Activated naive CD4-positive, alpha-beta T cell treated with anti-CD3 and anti-CD28 coated beads for 36 hours (primary cell): ENCODE data around the gene ANKFY1. TPM values are rescaled to one million over a fixed set of nuclear protein-coding genes. Genes with fewer than 3 reads are reported as not detected.

Experiments used
- CTCF ChIA-PET: fragments of 350-600 bp; sonication (Branson Sonifier 250); formaldehyde crosslinking; loops from one replicate; lab custom pipeline; 2021; ENCODE audit warnings: antibody characterized with exemption; lab: Charles Lee
- DNase-seq: peaks from one replicate; pipeline ENCODE4 v3.0.0-alpha.2; 2020
- H3K27ac Mint-ChIP-seq: one replicate; pipeline ENCODE4 v1.8.0; 2021; ENCODE audit warnings: mild to moderate bottlenecking, mixed read lengths
- H3K27me3 Mint-ChIP-seq: one replicate; pipeline ENCODE4 v1.8.0; 2021; ENCODE audit warnings: low read depth, mixed read lengths
- H3K36me3 Mint-ChIP-seq: one replicate; pipeline ENCODE4 v1.8.0; 2021; ENCODE audit warnings: low read depth, mixed read lengths
- H3K4me1 Mint-ChIP-seq: one replicate; pipeline ENCODE4 v1.8.0; 2021; ENCODE audit warnings: low read depth, mixed read lengths
- H3K4me3 Mint-ChIP-seq: one replicate; pipeline ENCODE4 v1.8.0; 2021; ENCODE audit warnings: mild to moderate bottlenecking, moderate library complexity, mixed read lengths
- H3K9me3 Mint-ChIP-seq: one replicate; pipeline ENCODE4 v1.8.0; 2021; ENCODE audit warnings: mixed read lengths
- intact Hi-C: fragments of 100-400 bp; cut with micrococcal nuclease; formaldehyde crosslinking; loops from one replicate; pipeline ENCODE4 v1.15.1; 2023
- total RNA-seq, 2 experiments: library from RNA; stranded (reverse); gene quantifications; one replicate each; pipeline ENCODE4 v1.2.3, GENCODE V29; 2021

Gene ANKFY1
- total RNA-seq, 2 experiments from 2014 or later = 36.6 to 37.4 TPM

DNA sequence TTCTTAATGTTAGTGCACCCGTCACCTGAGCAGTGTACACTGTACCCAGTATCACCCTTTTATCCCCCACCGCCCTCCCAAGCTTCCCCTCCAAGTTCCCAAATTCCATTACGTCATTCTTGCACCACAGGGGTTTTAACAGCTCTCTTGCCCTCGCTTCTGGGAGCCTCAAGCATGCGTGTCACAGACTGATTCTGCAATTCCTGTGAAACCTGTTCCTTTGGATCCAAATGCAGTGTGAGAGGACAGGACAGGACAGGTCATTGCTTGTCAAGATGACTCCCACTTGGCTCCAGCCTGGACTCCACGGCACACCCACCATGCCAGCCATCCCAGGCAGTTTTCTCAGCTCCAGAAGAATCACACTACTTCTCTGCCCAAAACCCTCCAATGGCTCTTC, 76.7 kb downstream of the ANKFY1 start:
- intact Hi-C loops = no loop called here
- H3K36me3 Mint-ChIP-seq = peaks cover 29% of the 10 kb centered on the region
- H3K9me3 Mint-ChIP-seq = no peaks in the 10 kb centered on the region
- H3K27me3 Mint-ChIP-seq = no peaks in the 10 kb centered on the region
- no peak overlapping the region for H3K4me3 Mint-ChIP-seq
- H3K27ac Mint-ChIP-seq = no peak overlapping the region
- DNase-seq = no peak
- CTCF ChIA-PET = no interaction called here
- H3K4me1 Mint-ChIP-seq = peaks cover 5% of the 10 kb centered on the region

DNA sequence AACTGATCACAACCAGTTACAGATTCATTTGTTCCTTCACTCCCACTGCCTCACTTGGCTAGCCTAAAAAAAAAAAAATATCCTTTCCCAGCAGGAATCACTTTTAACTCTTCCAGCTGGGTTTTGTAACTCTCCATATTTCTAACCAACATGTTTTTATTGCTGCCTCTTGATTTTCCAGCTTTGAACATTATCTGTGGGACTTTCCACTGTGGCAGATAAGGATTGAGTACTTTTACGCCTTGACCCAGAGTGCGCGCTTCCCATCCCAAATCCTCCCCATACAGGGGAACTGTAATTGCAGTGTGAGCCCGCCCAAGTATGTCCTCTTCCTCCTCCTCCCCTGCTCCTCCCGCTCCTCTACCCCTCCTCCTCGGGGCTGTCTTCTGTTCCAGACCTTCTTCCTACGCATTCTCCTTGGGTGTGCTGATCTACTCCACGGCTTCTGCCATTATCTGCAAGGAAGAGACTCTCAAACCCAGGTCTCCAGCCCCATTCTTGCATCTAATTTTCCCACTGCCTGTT, 77.4 kb downstream of the ANKFY1 start:
- Mint-ChIP-seq H3K27ac (no peak overlapping the region), H3K36me3 (peaks cover 32% of the 10 kb centered on the region)
- CTCF ChIA-PET = no interaction called here

GRCh38 chr17:4185656-4186055, 78.1 kb downstream of the ANKFY1 start:
- no peaks in the 10 kb centered on the region for H3K9me3 Mint-ChIP-seq
- H3K27ac Mint-ChIP-seq = no peak overlapping the region
- H3K4me1 Mint-ChIP-seq = peaks cover 5% of the 10 kb centered on the region
- no peaks in the 10 kb centered on the region for H3K27me3 Mint-ChIP-seq
- intact Hi-C loops = no loop called here
- no peak for DNase-seq
- peaks cover 31% of the 10 kb centered on the region for H3K36me3 Mint-ChIP-seq
- CTCF ChIA-PET = interaction anchor here (2.4 kb wide), 1 partner anchor 14 kb away, joined by 5 read pairs; no protein-coding TSS in a partner anchor
- H3K4me3 Mint-ChIP-seq = no peak overlapping the region

More for the DNA sequence above, 77.4 kb downstream of the ANKFY1 start:
- H3K4me1 Mint-ChIP-seq = peaks cover 5% of the 10 kb centered on the region
- H3K4me3 Mint-ChIP-seq = no peak overlapping the region
- intact Hi-C loops = no loop called here
- no peaks in the 10 kb centered on the region for H3K9me3 Mint-ChIP-seq
- H3K27me3 Mint-ChIP-seq = no peaks in the 10 kb centered on the region
- no peak for DNase-seq

- no peaks in the 10 kb centered on the region for H3K27me3 Mint-ChIP-seq
- intact Hi-C loops = no loop called here
- peaks cover 5% of the 10 kb centered on the region for H3K4me1 Mint-ChIP-seq
- CTCF ChIA-PET = interaction anchor here (2.4 kb wide), 1 partner anchor 15 kb away, joined by 5 read pairs; no protein-coding TSS in a partner anchor
- H3K9me3 Mint-ChIP-seq = no peaks in the 10 kb centered on the region
- no peak for DNase-seq
- peaks cover 31% of the 10 kb centered on the region for H3K36me3 Mint-ChIP-seq
- H3K4me3 Mint-ChIP-seq = no peak overlapping the region
- no peak overlapping the region for H3K27ac Mint-ChIP-seq
Observed at GRCh38 chr17:4184811-4185210, 79.0 kb downstream of the ANKFY1 start.

GRCh38 chr17:4182043-4182442, 81.7 kb downstream of the ANKFY1 start:
- intact Hi-C loops = no loop called here
- Mint-ChIP-seq H3K9me3 (no peaks in the 10 kb centered on the region), H3K4me3 (no peak overlapping the region), H3K4me1 (peaks cover 14% of the 10 kb centered on the region), H3K36me3 (peaks cover 46% of the 10 kb centered on the region), H3K27ac (no peak overlapping the region), H3K27me3 (no peaks in the 10 kb centered on the region)
- DNase-seq = no peak
- CTCF ChIA-PET = interaction anchor here (0.5 kb wide), 1 partner anchor 270 kb away, joined by 3 read pairs; no protein-coding TSS in a partner anchor

- H3K4me1 Mint-ChIP-seq = peaks cover 27% of the 10 kb centered on the region
Observed at GRCh38 chr17:4180791-4181190, 83.0 kb downstream of the ANKFY1 start.

GRCh38 chr17:4179071-4179470, 84.7 kb downstream of the ANKFY1 start:
- intact Hi-C loops = no loop called here
- peaks cover 43% of the 10 kb centered on the region for H3K4me1 Mint-ChIP-seq
- CTCF ChIA-PET = no interaction called here
- no peaks in the 10 kb centered on the region for H3K9me3 Mint-ChIP-seq
- no peaks in the 10 kb centered on the region for H3K27me3 Mint-ChIP-seq
- H3K4me3 Mint-ChIP-seq = no peak overlapping the region
- no peak overlapping the region for H3K27ac Mint-ChIP-seq
- no peak for DNase-seq
- peaks cover 58% of the 10 kb centered on the region for H3K36me3 Mint-ChIP-seq

More at GRCh38 chr17:4180791-4181190, 83.0 kb downstream of the ANKFY1 start:
- H3K4me3 Mint-ChIP-seq = no peak overlapping the region
- no peak for DNase-seq
- no peaks in the 10 kb centered on the region for H3K27me3 Mint-ChIP-seq
- CTCF ChIA-PET = interaction anchor here (0.8 kb wide), 1 partner anchor 23 kb away, joined by 5 read pairs; no protein-coding TSS in a partner anchor
- no peak overlapping the region for H3K27ac Mint-ChIP-seq
- H3K9me3 Mint-ChIP-seq = no peaks in the 10 kb centered on the region
- H3K36me3 Mint-ChIP-seq = peaks cover 49% of the 10 kb centered on the region
- intact Hi-C loops = no loop called here

- Mint-ChIP-seq H3K36me3 (peaks cover 60% of the 10 kb centered on the region), H3K4me1 (peaks cover 47% of the 10 kb centered on the region), H3K27ac (no peak overlapping the region), H3K9me3 (no peaks in the 10 kb centered on the region), H3K4me3 (no peak overlapping the region), H3K27me3 (no peaks in the 10 kb centered on the region)
- CTCF ChIA-PET = no interaction called here
- intact Hi-C loops = no loop called here
- no peak for DNase-seq
Observed at GRCh38 chr17:4178651-4179050, 85.1 kb downstream of the ANKFY1 start.

- no peak overlapping the region for H3K27ac Mint-ChIP-seq
- intact Hi-C loops = no loop called here
- H3K9me3 Mint-ChIP-seq = no peaks in the 10 kb centered on the region
- no peak overlapping the region for H3K4me3 Mint-ChIP-seq
- peaks cover 54% of the 10 kb centered on the region for H3K36me3 Mint-ChIP-seq
- CTCF ChIA-PET = interaction anchor here (1.6 kb wide), 1 partner anchor 235 kb away, joined by 5 read pairs; no protein-coding TSS in a partner anchor
- peak; percentile 18 for DNase-seq
- no peaks in the 10 kb centered on the region for H3K27me3 Mint-ChIP-seq
- H3K4me1 Mint-ChIP-seq = peaks cover 52% of the 10 kb centered on the region
Observed at GRCh38 chr17:4177806-4178205, 86.0 kb downstream of the ANKFY1 start.

- peaks cover 52% of the 10 kb centered on the region for H3K4me1 Mint-ChIP-seq
- intact Hi-C loops = loop anchor here (1.0 kb wide), 1 partner anchor 34 kb away; the partner anchor contains the start of genes CYB5D2 and ZZEF1
Observed at GRCh38 chr17:4176808-4177472, 86.8 kb downstream of the ANKFY1 start.

DNA sequence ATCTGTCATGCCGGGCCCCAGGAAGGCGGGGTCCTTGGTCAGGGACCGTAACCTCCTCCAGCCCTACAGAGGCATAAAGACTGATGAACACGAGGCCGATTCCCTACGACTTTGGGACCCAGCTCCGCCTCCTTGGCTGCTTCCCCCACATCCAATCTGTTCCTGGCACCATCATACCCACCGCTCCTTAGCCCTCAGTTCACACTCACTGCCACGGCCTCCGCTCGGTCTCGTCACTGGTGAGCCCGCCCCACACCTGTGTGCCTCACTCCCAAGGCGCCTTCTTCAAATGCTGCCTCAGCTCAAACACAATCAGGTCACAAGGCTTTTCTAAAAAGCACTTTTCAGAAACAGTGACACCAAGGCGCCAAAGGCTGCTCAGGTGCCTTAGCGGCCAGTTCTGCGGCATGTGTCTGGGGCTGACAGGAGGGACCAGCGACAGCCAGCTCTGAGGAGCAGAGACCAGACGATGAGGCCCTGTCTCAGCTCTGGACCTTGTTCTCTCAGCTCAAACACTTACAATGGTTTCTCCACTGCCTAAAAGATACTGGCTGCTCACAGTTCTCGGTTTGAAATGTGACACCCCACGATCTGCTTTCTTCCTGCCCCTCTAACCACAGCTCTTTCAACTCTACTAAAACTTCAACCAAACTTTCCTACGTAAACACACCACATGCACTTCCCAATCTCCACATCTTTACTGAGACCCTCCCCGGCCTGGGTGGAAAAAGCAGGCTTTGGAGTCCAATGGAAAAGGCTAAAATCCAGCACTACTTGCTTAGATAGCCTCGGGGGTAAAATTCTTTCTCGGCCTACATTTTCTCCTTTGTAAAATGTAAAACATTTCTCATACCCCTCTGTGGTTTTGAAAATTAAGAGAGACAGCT, 87.6 kb downstream of the ANKFY1 start:
- no peaks in the 10 kb centered on the region for H3K27me3 Mint-ChIP-seq

More at GRCh38 chr17:4176808-4177472, 86.8 kb downstream of the ANKFY1 start:
- H3K9me3 Mint-ChIP-seq = no peaks in the 10 kb centered on the region
- peak overlapping the region; percentile 95 for H3K27ac Mint-ChIP-seq
- H3K4me3 Mint-ChIP-seq = peak overlapping the region; percentile 50
- H3K36me3 Mint-ChIP-seq = peaks cover 58% of the 10 kb centered on the region
- H3K27me3 Mint-ChIP-seq = no peaks in the 10 kb centered on the region
- CTCF ChIA-PET = interaction anchor here (0.6 to 1.6 kb wide), 2 partner anchors 236 to 316 kb away, joined by 3 to 5 read pairs; no protein-coding TSS in a partner anchor
- DNase-seq = peak; percentile 66

DNA sequence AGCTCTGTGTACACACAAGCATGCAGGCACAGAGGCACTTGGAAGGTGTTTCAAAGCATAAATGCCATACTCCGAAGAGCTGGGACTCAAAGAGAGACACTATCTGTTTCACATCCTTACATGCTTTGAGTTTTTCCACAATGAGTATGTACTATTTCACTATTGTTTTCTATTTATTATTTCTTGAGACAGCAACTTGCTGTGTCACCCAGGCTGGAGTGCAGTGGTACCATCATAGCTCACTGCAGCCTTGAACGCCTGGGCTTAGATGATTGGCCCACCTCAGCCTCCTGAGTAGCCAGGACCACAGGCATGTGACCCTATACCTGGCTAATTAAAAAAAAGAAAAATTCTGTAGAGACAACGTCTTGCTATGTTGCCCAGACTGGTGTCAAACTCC, 89.2 kb downstream of the ANKFY1 start:
- H3K4me3 Mint-ChIP-seq = no peak overlapping the region
- peaks cover 52% of the 10 kb centered on the region for H3K4me1 Mint-ChIP-seq
- DNase-seq = no peak
- H3K9me3 Mint-ChIP-seq = no peaks in the 10 kb centered on the region
- peaks cover 68% of the 10 kb centered on the region for H3K36me3 Mint-ChIP-seq
- H3K27ac Mint-ChIP-seq = peak overlapping the region; percentile 78
- CTCF ChIA-PET = no interaction called here
- intact Hi-C loops = no loop called here
- no peaks in the 10 kb centered on the region for H3K27me3 Mint-ChIP-seq

More for the DNA sequence above, 87.6 kb downstream of the ANKFY1 start:
- no peaks in the 10 kb centered on the region for H3K9me3 Mint-ChIP-seq
- peak; percentile 59 for DNase-seq
- H3K4me1 Mint-ChIP-seq = peaks cover 52% of the 10 kb centered on the region
- H3K36me3 Mint-ChIP-seq = peaks cover 58% of the 10 kb centered on the region
- peak overlapping the region; percentile 95 for H3K27ac Mint-ChIP-seq
- CTCF ChIA-PET = interaction anchor here (0.6 to 1.6 kb wide), 3 partner anchors 14 to 317 kb away, joined by 3 to 5 read pairs (median 3); no protein-coding TSS in a partner anchor
- H3K4me3 Mint-ChIP-seq = peak overlapping the region; percentile 50
- intact Hi-C loops = loop anchor here (1.0 kb wide), 1 partner anchor 33 kb away; the partner anchor contains the start of genes CYB5D2 and ZZEF1
